Measurements from ENCODE around the gene TRIM34. TPM values are rescaled to one million over a fixed set of nuclear protein-coding genes. Genes with fewer than 3 reads are reported as not detected.

TRIM34 gene
- total and polyA plus RNA-seq, 2 of the 4 experiments (the other 2 are of a cell fraction): 6.1 to 8.6 TPM

GRCh38 chr11:5593146-5593545, 31.7 kb upstream of the TRIM34 start:
- H3K56ac ChIP-seq (ENCODE audit: extremely low read depth, insufficient read depth, low read length): no peak overlapping the region
- no peaks in the 10 kb centered on the region for H3K27me3 ChIP-seq (ENCODE audit: control insufficient read depth, insufficient read depth, low read length)
- no peak overlapping the region for H2BK5ac ChIP-seq (ENCODE audit: low read depth, low read length, poor library complexity, severe bottlenecking)
- no peak overlapping the region for H3K4ac ChIP-seq (ENCODE audit: low read depth, low read length)
- H3K79me1 ChIP-seq (ENCODE audit: low read depth in 1 of 2, low read length in 2 of 2): peaks cover 4 to 12% of the 10 kb centered on the region in 2 experiments; a peak in 3 of 4 replicates
- H2BK120ac ChIP-seq (ENCODE audit: low read depth, low read length): no peak overlapping the region
- dilution Hi-C loops (cut with HindIII; ENCODE audit: low sequenced_read_pairs, unreplicated experiment) (no loop called here), in situ Hi-C loops (cut with MboI; ENCODE audit: low sequenced_read_pairs) (no loop called here), intact Hi-C loops (cut with micrococcal nuclease) (loop anchor here (10.0 kb wide), 1 partner anchor 1868 kb away; no protein-coding TSS in a partner anchor)
- no TSS peak for BruUV-seq (replicated peaks)
- no peak overlapping the region for H4K91ac ChIP-seq (ENCODE audit: insufficient read depth, low read depth, low read length)
- H2AK5ac ChIP-seq (ENCODE audit: low read depth, low read length): no peak overlapping the region
- H2BK15ac ChIP-seq (ENCODE audit: low read depth, low read length): no peak overlapping the region
- no peak overlapping the region for H4K8ac ChIP-seq (ENCODE audit: low read depth in 2 of 2, low read length in 2 of 2)
- H2AK9ac ChIP-seq (replicated peaks; ENCODE audit: low read depth, low read length, poor library complexity): no peak overlapping the region
- TF ChIP-seq ELK1 (IDR thresholded peaks at IDR 0.05; ENCODE audit: borderline replicate concordance, low read depth, low read length) (no peak), POLR2A (IDR thresholded peaks at IDR 0.05; ENCODE audit: low read depth, low read length) (no peak), FOS (IDR thresholded peaks at IDR 0.05; ENCODE audit: low read depth, low read length) (no peak), CEBPB (IDR thresholded peaks at IDR 0.05; ENCODE audit: low read depth, low read length) (no peak), SMC3 (IDR thresholded peaks at IDR 0.05; ENCODE audit: low read depth, low read length) (no peak), USF2 (IDR thresholded peaks at IDR 0.05; ENCODE audit: low read depth, low read length) (no peak), RCOR1 (IDR thresholded peaks at IDR 0.05; ENCODE audit: insufficient replicate concordance, low read length) (no peak), BHLHE40 (IDR thresholded peaks at IDR 0.05; ENCODE audit: low read depth, low read length) (no peak), RFX5 (IDR thresholded peaks at IDR 0.05; ENCODE audit: low read depth, low read length) (no peak), MAZ (IDR thresholded peaks at IDR 0.05; ENCODE audit: borderline replicate concordance, low read depth, low read length) (no peak)
- ATAC-seq (ENCODE audit: low read depth): no peak; the same call in 1 of the 2 replicates
- H3K4me2 ChIP-seq (ENCODE audit: low read depth, low read length): no peak overlapping the region
- H3K9me1 ChIP-seq (ENCODE audit: insufficient read depth, low read length): no peaks in the 10 kb centered on the region
- POLR2A ChIA-PET (ENCODE audit: unreplicated experiment): no interaction called here
- no peak overlapping the region for H4K5ac ChIP-seq (ENCODE audit: low read depth, low read length)
- no peak overlapping the region for H3K4me3 ChIP-seq (ENCODE audit: insufficient read depth, low read depth, low read length)
- peaks cover 7% of the 10 kb centered on the region for H3K4me1 ChIP-seq (ENCODE audit: control insufficient read depth, insufficient read depth, low read length)
- H3K9me3 ChIP-seq (ENCODE audit: control insufficient read depth, insufficient read depth, low read length): no peaks in the 10 kb centered on the region
- H3K27ac ChIP-seq (ENCODE audit: insufficient read depth, low read length): no peak overlapping the region
- no CpG with 5 or more reads among the region's 1 CpG for WGBS, 2 experiments (ENCODE audit: extremely low coverage in 2 of 2, insufficient read length in 1 of 2)
- no peak overlapping the region for H2BK20ac ChIP-seq (ENCODE audit: low read depth, low read length)
- no peak overlapping the region for H3K18ac ChIP-seq (ENCODE audit: low read depth, low read length)
- peak; percentile 54 for DNase-seq
- no peak overlapping the region for H3K23ac ChIP-seq (ENCODE audit: low read depth, low read length)
- H2AFZ ChIP-seq (replicated peaks; ENCODE audit: low read length, poor library complexity): no peak overlapping the region
- no peaks in the 10 kb centered on the region for H3K36me3 ChIP-seq (ENCODE audit: control insufficient read depth, insufficient read depth, low read length)
- H3K9ac ChIP-seq (ENCODE audit: low read depth, low read length): no peak overlapping the region
- CTCF ChIA-PET: no interaction called here
- no peaks in the 10 kb centered on the region for H4K20me1 ChIP-seq (ENCODE audit: insufficient read depth, low read length)
- H3K14ac ChIP-seq (replicated peaks; ENCODE audit: low read depth, low read length): no peak overlapping the region; the same call in 1 of the 2 replicates
